ENCODE data around the gene SEC14L5.

SEC14L5 gene

DNA sequence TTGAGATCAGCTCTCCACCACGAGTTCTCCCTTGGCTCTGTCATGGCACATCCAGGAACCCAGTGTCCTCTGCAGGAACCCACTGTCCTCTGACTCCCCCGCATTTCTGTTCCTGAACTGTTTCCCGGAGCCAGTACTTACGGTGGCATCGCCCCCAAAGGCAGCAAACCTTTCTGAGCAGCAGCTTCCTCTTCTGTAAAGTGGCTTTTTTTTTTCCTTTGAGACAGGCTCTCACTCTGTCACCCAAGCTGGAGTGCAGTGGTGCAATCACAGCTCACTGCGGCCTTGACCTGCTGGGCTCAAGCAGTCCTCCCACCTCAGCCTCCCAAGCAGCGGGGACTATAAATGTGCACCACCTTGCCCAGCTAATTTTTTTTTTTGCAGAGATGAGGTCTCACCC lies 43.4 kb downstream of the SEC14L5 start:
- TF ChIP-seq CTCF (IDR thresholded peaks at IDR 0.05; ENCODE audit: low read depth, low read length, poor library complexity, severe bottlenecking), result no peak
- no peak for TF ChIP-seq EZH2phosphoT487 (IDR thresholded peaks at IDR 0.05; ENCODE audit: borderline replicate concordance, low read length)
- H3K36me3 ChIP-seq (ENCODE audit: control insufficient read depth, low read length), result no peaks in the 10 kb centered on the region
- H3F3A ChIP-seq (ENCODE audit: control insufficient read depth, insufficient read depth), result no peaks in the 10 kb centered on the region
- no peak overlapping the region for H3K4me2 ChIP-seq (ENCODE audit: low read length)
- H3K9me3 ChIP-seq (ENCODE audit: control insufficient read depth, insufficient read depth, low read length), result no peaks in the 10 kb centered on the region
- H3K79me2 ChIP-seq (ENCODE audit: control insufficient read depth, low read length), result no peaks in the 10 kb centered on the region
- no peak overlapping the region for H3K4me3 ChIP-seq (ENCODE audit: low read length)
- no peaks in the 10 kb centered on the region for H4K20me1 ChIP-seq (ENCODE audit: control insufficient read depth, insufficient read depth, low read depth, low read length)
- no peaks in the 10 kb centered on the region for H3K9me2 ChIP-seq (replicated peaks; ENCODE audit: control insufficient read depth, low read length)
- H3K4me1 ChIP-seq (ENCODE audit: control insufficient read depth, low read length), result no peaks in the 10 kb centered on the region
- H3K27ac ChIP-seq (ENCODE audit: low read depth, low read length), result no peak overlapping the region
- no peaks in the 10 kb centered on the region for H3K27me3 ChIP-seq (ENCODE audit: control insufficient read depth, low read length)

DNA sequence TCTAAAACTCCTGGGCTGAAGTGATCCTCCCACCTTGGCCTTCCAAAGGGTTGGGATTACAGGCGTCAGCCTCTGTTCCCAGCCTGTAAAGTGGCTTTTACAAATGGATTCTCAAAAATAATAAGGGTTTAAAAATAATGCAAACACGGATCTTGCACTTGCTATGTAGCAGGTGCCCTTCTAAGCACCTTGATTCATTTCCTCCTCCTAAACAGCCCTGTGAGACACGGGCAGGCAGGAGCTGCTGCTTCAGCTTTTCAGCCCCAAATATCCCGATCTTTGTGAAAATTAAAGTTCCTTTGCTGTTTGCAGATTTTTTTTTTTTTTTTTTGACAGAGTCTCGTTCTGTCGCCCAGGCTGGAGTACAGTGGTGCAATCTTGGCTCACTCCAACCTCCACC lies 43.9 kb downstream of the SEC14L5 start:
- Histone ChIP-seq H3K27me3 (ENCODE audit: control insufficient read depth, low read length) (no peaks in the 10 kb centered on the region), H3K27ac (ENCODE audit: low read depth, low read length) (no peak overlapping the region), H3K4me2 (ENCODE audit: low read length) (no peak overlapping the region), H3F3A (ENCODE audit: control insufficient read depth, insufficient read depth) (no peaks in the 10 kb centered on the region), H3K4me1 (ENCODE audit: control insufficient read depth, low read length) (no peaks in the 10 kb centered on the region), H3K4me3 (ENCODE audit: low read length) (no peak overlapping the region), H4K20me1 (ENCODE audit: control insufficient read depth, insufficient read depth, low read depth, low read length) (no peaks in the 10 kb centered on the region), H3K9me3 (ENCODE audit: control insufficient read depth, insufficient read depth, low read length) (no peaks in the 10 kb centered on the region), H3K9me2 (replicated peaks; ENCODE audit: control insufficient read depth, low read length) (no peaks in the 10 kb centered on the region), H3K79me2 (ENCODE audit: control insufficient read depth, low read length) (no peaks in the 10 kb centered on the region), H3K36me3 (ENCODE audit: control insufficient read depth, low read length) (no peaks in the 10 kb centered on the region)
- TF ChIP-seq CTCF (IDR thresholded peaks at IDR 0.05; ENCODE audit: low read depth, low read length, poor library complexity, severe bottlenecking) (no peak), EZH2phosphoT487 (IDR thresholded peaks at IDR 0.05; ENCODE audit: borderline replicate concordance, low read length) (no peak)

GRCh38 chr16:5002699-5003143 lies 44.6 kb downstream of the SEC14L5 start:
- no peaks in the 10 kb centered on the region for H3F3A ChIP-seq (ENCODE audit: control insufficient read depth, insufficient read depth)
- H3K4me2 ChIP-seq (ENCODE audit: low read length), result no peak overlapping the region
- no peaks in the 10 kb centered on the region for H3K79me2 ChIP-seq (ENCODE audit: control insufficient read depth, low read length)
- H3K9me3 ChIP-seq (ENCODE audit: control insufficient read depth, insufficient read depth, low read length), result no peaks in the 10 kb centered on the region
- TF ChIP-seq EZH2phosphoT487 (IDR thresholded peaks at IDR 0.05; ENCODE audit: borderline replicate concordance, low read length), result no peak
- no peak for TF ChIP-seq CTCF (IDR thresholded peaks at IDR 0.05; ENCODE audit: low read depth, low read length, poor library complexity, severe bottlenecking)
- no peak overlapping the region for H3K27ac ChIP-seq (ENCODE audit: low read depth, low read length)
- no peaks in the 10 kb centered on the region for H3K4me1 ChIP-seq (ENCODE audit: control insufficient read depth, low read length)
- H3K9me2 ChIP-seq (replicated peaks; ENCODE audit: control insufficient read depth, low read length), result no peaks in the 10 kb centered on the region
- H3K27me3 ChIP-seq (ENCODE audit: control insufficient read depth, low read length), result no peaks in the 10 kb centered on the region
- H3K36me3 ChIP-seq (ENCODE audit: control insufficient read depth, low read length), result no peaks in the 10 kb centered on the region
- H3K4me3 ChIP-seq (ENCODE audit: low read length), result no peak overlapping the region
- no peaks in the 10 kb centered on the region for H4K20me1 ChIP-seq (ENCODE audit: control insufficient read depth, insufficient read depth, low read depth, low read length)

GRCh38 chr16:5003211-5003610 lies 45.1 kb downstream of the SEC14L5 start:
- H4K20me1 ChIP-seq (ENCODE audit: control insufficient read depth, insufficient read depth, low read depth, low read length), result no peaks in the 10 kb centered on the region
- no peaks in the 10 kb centered on the region for H3K79me2 ChIP-seq (ENCODE audit: control insufficient read depth, low read length)
- no peaks in the 10 kb centered on the region for H3K36me3 ChIP-seq (ENCODE audit: control insufficient read depth, low read length)
- no peaks in the 10 kb centered on the region for H3K27me3 ChIP-seq (ENCODE audit: control insufficient read depth, low read length)
- no peak overlapping the region for H3K4me2 ChIP-seq (ENCODE audit: low read length)
- TF ChIP-seq EZH2phosphoT487 (IDR thresholded peaks at IDR 0.05; ENCODE audit: borderline replicate concordance, low read length), result no peak
- no peak for TF ChIP-seq CTCF (IDR thresholded peaks at IDR 0.05; ENCODE audit: low read depth, low read length, poor library complexity, severe bottlenecking)
- H3K9me3 ChIP-seq (ENCODE audit: control insufficient read depth, insufficient read depth, low read length), result no peaks in the 10 kb centered on the region
- H3K9me2 ChIP-seq (replicated peaks; ENCODE audit: control insufficient read depth, low read length), result no peaks in the 10 kb centered on the region
- H3F3A ChIP-seq (ENCODE audit: control insufficient read depth, insufficient read depth), result no peaks in the 10 kb centered on the region
- H3K4me1 ChIP-seq (ENCODE audit: control insufficient read depth, low read length), result no peaks in the 10 kb centered on the region
- no peak overlapping the region for H3K4me3 ChIP-seq (ENCODE audit: low read length)
- no peak overlapping the region for H3K27ac ChIP-seq (ENCODE audit: low read depth, low read length)

Measured in DOHH2 (cell line).